Ascending aorta (tissue), 2 donors: ENCODE data around the gene FHOD3. TPM values are rescaled to one million over a fixed set of nuclear protein-coding genes. Genes with fewer than 3 reads are reported as not detected.

ENCODE experiments used
- DNase-seq, 2 donors: peaks; one replicate each; pipeline ENCODE4 v3.0.0-alpha.2; 2019; ENCODE audit warnings: low spot score in 2 of 2
- H3K27ac ChIP-seq, 2 donors: fragments of 200-600 bp; sonication (generic); one replicate each; pipeline ENCODE4 v1.5.1; 2016 to 2017; ENCODE audit warnings: mild to moderate bottlenecking in 1 of 2
- H3K27me3 ChIP-seq: fragments of 200-600 bp; sonication (generic); one replicate; pipeline ENCODE4 v1.5.1; 2017
- H3K36me3 ChIP-seq, 2 donors: fragments of 200-600 bp; sonication (generic); one replicate each; pipeline ENCODE4 v1.5.1; 2016
- H3K4me1 ChIP-seq, 2 donors: fragments of 200-600 bp; sonication (generic); one replicate each; pipeline ENCODE4 v1.5.1; 2016 to 2017; ENCODE audit warnings: mild to moderate bottlenecking in 1 of 2
- H3K4me3 ChIP-seq, 2 donors: fragments of 200-600 bp; sonication (generic); one replicate each; pipeline ENCODE4 v1.5.1; 2016 to 2017; ENCODE audit warnings: mild to moderate bottlenecking in 1 of 2
- H3K9me3 ChIP-seq, 2 donors: fragments of 200-600 bp; sonication (generic); one replicate each; pipeline ENCODE4 v1.5.1; 2016
- intact Hi-C: fragments of 100-400 bp; cut with DNase I; formaldehyde crosslinking; loops from one replicate; pipeline ENCODE4 v1.15.1; 2023
- total RNA-seq: library from RNA; depleted of rRNA; stranded (reverse); fragments of >200 nt; gene quantifications from one replicate; pipeline ENCODE4 v1.1.0, GENCODE V29; 2016
- TF ChIP-seq, protein P1 (sequence below), 3 experiments: fragments of 200-600 bp in 2 of 3; fragments of 450-650 bp in 1 of 3; sonication (generic) in 2 of 3; IDR thresholded peaks; one replicate each; pipeline ENCODE4 v1.5.1; 2016 to 2019; ENCODE audit warnings: antibody characterized with exemption in 3 of 3, mild to moderate bottlenecking in 1 of 3, moderate library complexity in 1 of 3

FHOD3 gene
- total RNA-seq, 1 donor from 2014 or later, result 12.7 TPM

DNA sequence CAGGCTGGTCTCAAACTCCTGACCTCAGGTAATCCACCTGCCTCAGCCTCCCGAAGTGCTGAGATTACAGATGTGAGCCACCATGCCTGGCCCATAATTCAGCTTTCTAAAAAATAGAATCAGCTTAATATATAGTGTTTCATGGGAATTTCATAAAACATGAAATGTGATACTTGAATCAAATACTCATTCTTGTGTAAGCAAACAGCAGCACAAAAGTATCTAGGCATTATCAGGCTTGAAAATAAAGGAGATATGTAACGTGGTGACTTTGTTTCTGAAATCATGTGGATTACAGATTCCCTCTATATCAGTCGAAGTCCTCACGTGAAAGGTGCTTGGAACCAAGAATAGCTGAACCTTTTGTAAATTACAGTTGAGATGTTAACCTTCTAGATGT, 229.1 kb downstream of the FHOD3 start:
- H3K27me3 ChIP-seq, result no peaks in the 10 kb centered on the region
- no peak overlapping the region for H3K4me3 ChIP-seq
- H3K27ac ChIP-seq, result no peak overlapping the region
- no peaks in the 10 kb centered on the region for H3K9me3 ChIP-seq
- TF ChIP-seq, protein P1, sequence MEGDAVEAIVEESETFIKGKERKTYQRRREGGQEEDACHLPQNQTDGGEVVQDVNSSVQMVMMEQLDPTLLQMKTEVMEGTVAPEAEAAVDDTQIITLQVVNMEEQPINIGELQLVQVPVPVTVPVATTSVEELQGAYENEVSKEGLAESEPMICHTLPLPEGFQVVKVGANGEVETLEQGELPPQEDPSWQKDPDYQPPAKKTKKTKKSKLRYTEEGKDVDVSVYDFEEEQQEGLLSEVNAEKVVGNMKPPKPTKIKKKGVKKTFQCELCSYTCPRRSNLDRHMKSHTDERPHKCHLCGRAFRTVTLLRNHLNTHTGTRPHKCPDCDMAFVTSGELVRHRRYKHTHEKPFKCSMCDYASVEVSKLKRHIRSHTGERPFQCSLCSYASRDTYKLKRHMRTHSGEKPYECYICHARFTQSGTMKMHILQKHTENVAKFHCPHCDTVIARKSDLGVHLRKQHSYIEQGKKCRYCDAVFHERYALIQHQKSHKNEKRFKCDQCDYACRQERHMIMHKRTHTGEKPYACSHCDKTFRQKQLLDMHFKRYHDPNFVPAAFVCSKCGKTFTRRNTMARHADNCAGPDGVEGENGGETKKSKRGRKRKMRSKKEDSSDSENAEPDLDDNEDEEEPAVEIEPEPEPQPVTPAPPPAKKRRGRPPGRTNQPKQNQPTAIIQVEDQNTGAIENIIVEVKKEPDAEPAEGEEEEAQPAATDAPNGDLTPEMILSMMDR (IDR thresholded peaks at IDR 0.05), result no peak
- intact Hi-C loops, result no loop called here
- H3K36me3 ChIP-seq, result no peaks in the 10 kb centered on the region
- H3K4me1 ChIP-seq, result no peaks in the 10 kb centered on the region
- no peak for DNase-seq

GRCh38 chr18:36527051-36527450, 229.5 kb downstream of the FHOD3 start:
- no peaks in the 10 kb centered on the region for H3K36me3 ChIP-seq
- no peaks in the 10 kb centered on the region for H3K27me3 ChIP-seq
- no peaks in the 10 kb centered on the region for H3K4me1 ChIP-seq
- H3K9me3 ChIP-seq, result no peaks in the 10 kb centered on the region
- intact Hi-C loops, result no loop called here
- H3K27ac ChIP-seq, result no peak overlapping the region
- TF ChIP-seq, protein P1 (IDR thresholded peaks at IDR 0.05), result no peak
- H3K4me3 ChIP-seq, result no peak overlapping the region
- no peak for DNase-seq

DNA sequence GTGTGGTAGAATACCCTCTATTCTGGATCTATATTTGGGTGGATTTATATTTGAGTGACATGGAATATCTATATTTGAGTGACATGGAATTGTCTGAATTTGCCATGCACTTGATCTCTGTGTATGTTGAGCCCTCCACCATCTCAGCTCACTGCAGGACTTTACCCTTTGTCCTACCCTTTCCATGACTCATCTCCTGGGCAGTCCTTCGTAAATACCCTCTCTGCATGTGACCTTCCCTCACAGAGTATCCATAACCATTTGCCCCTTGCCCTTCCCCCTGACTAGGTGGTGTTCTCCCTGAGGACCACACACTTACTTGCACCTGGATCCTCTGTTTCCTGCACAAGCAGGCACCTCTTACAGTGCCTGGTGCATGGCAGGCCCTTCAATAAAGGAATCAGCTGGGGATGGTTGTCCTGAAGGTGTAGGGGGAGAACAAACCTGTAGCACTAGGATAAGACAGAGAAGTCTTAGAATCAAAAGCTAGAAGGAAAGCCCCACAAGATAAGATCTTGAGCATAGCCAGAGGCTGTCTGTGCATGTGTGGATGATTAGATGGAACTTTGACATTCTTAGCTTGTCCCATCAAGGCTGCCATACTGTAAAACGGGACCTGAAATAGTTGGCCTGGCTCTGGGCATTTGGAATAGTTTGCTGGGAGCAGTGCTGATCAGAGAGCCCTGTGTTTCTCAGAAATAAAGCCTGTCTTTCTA, 230.4 kb downstream of the FHOD3 start:
- intact Hi-C loops, result no loop called here
- Histone ChIP-seq H3K4me3 (no peak overlapping the region), H3K27ac (no peak overlapping the region), H3K36me3 (no peaks in the 10 kb centered on the region), H3K4me1 (no peaks in the 10 kb centered on the region), H3K27me3 (no peaks in the 10 kb centered on the region), H3K9me3 (no peaks in the 10 kb centered on the region)
- TF ChIP-seq, protein P1 (IDR thresholded peaks at IDR 0.05), result no peak
- DNase-seq, result no peak

DNA sequence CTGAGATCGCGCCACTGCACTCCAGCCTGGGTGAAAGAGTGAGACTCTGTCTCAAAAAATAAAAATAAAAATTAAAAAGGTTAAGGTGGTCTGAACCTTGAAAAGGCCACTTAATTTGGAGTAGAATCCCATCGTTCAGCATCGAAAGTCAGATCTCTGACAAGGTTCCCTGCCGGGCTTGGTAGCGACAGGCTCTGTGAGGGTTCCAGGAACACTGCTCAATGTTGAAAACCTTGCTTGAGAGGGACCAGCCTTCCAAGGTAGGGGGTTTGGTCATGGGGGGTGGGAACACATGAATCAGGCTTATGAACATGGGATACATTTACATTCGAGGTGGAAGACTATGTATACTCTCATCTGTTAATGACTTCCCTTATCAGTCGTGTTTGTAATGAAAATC, 232.2 kb downstream of the FHOD3 start:
- Histone ChIP-seq H3K36me3 (no peaks in the 10 kb centered on the region), H3K9me3 (no peaks in the 10 kb centered on the region), H3K27ac (no peak overlapping the region), H3K27me3 (no peaks in the 10 kb centered on the region), H3K4me1 (no peaks in the 10 kb centered on the region), H3K4me3 (no peak overlapping the region)
- TF ChIP-seq, protein P1 (IDR thresholded peaks at IDR 0.05), result no peak
- intact Hi-C loops, result no loop called here
- DNase-seq, result no peak

GRCh38 chr18:36530676-36531405, 233.3 kb downstream of the FHOD3 start:
- Histone ChIP-seq H3K4me1 (no peaks in the 10 kb centered on the region), H3K4me3 (no peak overlapping the region), H3K27ac (no peak overlapping the region), H3K27me3 (no peaks in the 10 kb centered on the region), H3K36me3 (no peaks in the 10 kb centered on the region), H3K9me3 (no peaks in the 10 kb centered on the region)
- TF ChIP-seq, protein P1 (IDR thresholded peaks at IDR 0.05), result no peak
- intact Hi-C loops, result no loop called here
- no peak for DNase-seq
